CD14-positive monocyte (primary cell): ENCODE data around the gene C19orf25. TPM values are rescaled to one million over a fixed set of nuclear protein-coding genes. Genes with fewer than 3 reads are reported as not detected.

ENCODE experiments used
- DNase-seq, 3 donors: peaks; one replicate each; pipeline ENCODE4 v3.0.0-alpha.2; 2011 to 2022
- H2AFZ ChIP-seq: 2 replicates; pipeline ENCODE4 v1.6.0; 2012; ENCODE audit warnings: mild to moderate bottlenecking, low read depth, low read length, inconsistent platforms; ENCODE audit not compliant: insufficient read depth, poor library complexity, severe bottlenecking
- H3K27ac ChIP-seq, 2 donors: 1 replicate in 1 of 2; 2 replicates in 1 of 2; pipeline ENCODE4 v1.5.1; 2012 to 2013; ENCODE audit warnings: low read length in 2 of 2, control low read depth in 1 of 2, inconsistent platforms in 1 of 2, low read depth in 1 of 2, mild to moderate bottlenecking in 1 of 2
- H3K27me3 ChIP-seq, 2 donors: one replicate each; pipeline versions ENCODE4 v1.6.0 to v1.6.1; 2011 to 2013; ENCODE audit warnings: low read length in 2 of 2; ENCODE audit not compliant: control insufficient read depth in 2 of 2, insufficient read depth in 2 of 2
- H3K36me3 ChIP-seq, 2 donors: replicated peaks in 1 of 2; 1 replicate in 1 of 2; 2 replicates in 1 of 2; pipeline versions ENCODE4 v1.5.1 to v1.6.1; 2012 to 2013; ENCODE audit warnings: low read length in 2 of 2, control low read depth in 1 of 2, inconsistent platforms in 1 of 2, mild to moderate bottlenecking in 1 of 2; ENCODE audit not compliant: insufficient read depth in 2 of 2, control insufficient read depth in 1 of 2
- H3K4me1 ChIP-seq, 2 donors: 1 replicate in 1 of 2; 2 replicates in 1 of 2; pipeline versions ENCODE4 v1.5.1 to v1.6.1; 2012 to 2013; ENCODE audit warnings: low read length in 2 of 2, control low read depth in 1 of 2, inconsistent platforms in 1 of 2, mild to moderate bottlenecking in 1 of 2, moderate library complexity in 1 of 2; ENCODE audit not compliant: insufficient read depth in 2 of 2, control insufficient read depth in 1 of 2
- H3K4me2 ChIP-seq: replicated peaks from 2 replicates; pipeline ENCODE3; 2012; ENCODE audit warnings: low read length, moderate library complexity, mild to moderate bottlenecking; ENCODE audit not compliant: poor library complexity, severe bottlenecking; ENCODE audit errors: extremely low read depth
- H3K4me3 ChIP-seq, 3 experiments: fragments of 200-600 bp in 1 of 3; sonication (generic) in 1 of 3; replicated peaks in 1 of 3; 1 replicate in 2 of 3; 2 replicates in 1 of 3; pipeline ENCODE4 v1.5.1; 2011 to 2013; ENCODE audit warnings: low read length in 3 of 3, mild to moderate bottlenecking in 3 of 3, control low read depth in 2 of 3, low read depth in 2 of 3, inconsistent platforms in 1 of 3, moderate library complexity in 1 of 3
- H3K79me2 ChIP-seq: 2 replicates; pipeline ENCODE4 v1.6.0; 2012; ENCODE audit warnings: mild to moderate bottlenecking, control low read depth, inconsistent platforms, low read length, moderate library complexity; ENCODE audit not compliant: insufficient read depth
- H3K9ac ChIP-seq: 2 replicates; pipeline ENCODE4 v1.6.0; 2017; ENCODE audit warnings: low read length, mild to moderate bottlenecking; ENCODE audit not compliant: insufficient read depth, poor library complexity, severe bottlenecking
- H3K9me3 ChIP-seq, 2 donors: replicated peaks in 1 of 2; 1 replicate in 1 of 2; 2 replicates in 1 of 2; pipeline versions ENCODE4 v1.5.1 to v1.6.1; 2012 to 2013; ENCODE audit warnings: low read length in 2 of 2, control low read depth in 1 of 2; ENCODE audit not compliant: control insufficient read depth in 1 of 2, insufficient read depth in 1 of 2
- H4K20me1 ChIP-seq: 2 replicates; pipeline ENCODE4 v1.6.0; 2012; ENCODE audit warnings: mild to moderate bottlenecking, low read length, control low read depth, moderate library complexity; ENCODE audit not compliant: insufficient read depth
- H3K27ac Mint-ChIP-seq, 7 donors: one replicate each; pipeline ENCODE4 v1.8.0; 2020; ENCODE audit warnings: mild to moderate bottlenecking in 7 of 7, mixed read lengths in 7 of 7, moderate library complexity in 6 of 7, inconsistent platforms in 2 of 7
- H3K27me3 Mint-ChIP-seq, 3 donors: one replicate each; pipeline ENCODE4 v1.8.0; 2021 to 2022; ENCODE audit warnings: low read depth in 3 of 3, mild to moderate bottlenecking in 3 of 3, mixed read lengths in 3 of 3, moderate library complexity in 3 of 3, inconsistent platforms in 1 of 3
- H3K36me3 Mint-ChIP-seq, 2 donors: one replicate each; pipeline ENCODE4 v1.8.0; 2020; ENCODE audit warnings: mixed read lengths in 2 of 2, inconsistent platforms in 1 of 2, mild to moderate bottlenecking in 1 of 2
- H3K4me1 Mint-ChIP-seq: one replicate; pipeline ENCODE4 v1.8.0; 2020; ENCODE audit warnings: mild to moderate bottlenecking, mixed read lengths
- H3K4me3 Mint-ChIP-seq, 2 donors: one replicate each; pipeline ENCODE4 v1.8.0; 2020; ENCODE audit warnings: mild to moderate bottlenecking in 2 of 2, mixed read lengths in 2 of 2, moderate library complexity in 1 of 2
- H3K9me3 Mint-ChIP-seq, 7 donors: one replicate each; pipeline ENCODE4 v1.8.0; 2020 to 2022; ENCODE audit warnings: mixed read lengths in 7 of 7, mild to moderate bottlenecking in 6 of 7, moderate library complexity in 6 of 7, inconsistent platforms in 2 of 7
- CTCF ChIP-seq: fragments of 200-600 bp; IDR thresholded peaks from one replicate; pipeline ENCODE4 v1.8.0; 2022; ENCODE audit warnings: antibody characterized with exemption, mild to moderate bottlenecking
- WGBS: methylation state at CpG from one replicate; pipeline ENCODE4 v1.1.5; 2013; ENCODE audit warnings: missing lambda C conversion rate; ENCODE audit not compliant: insufficient coverage; 5-methylcytosine and 5-hydroxymethylcytosine counted together
- intact Hi-C, 2 donors: fragments of 100-400 bp; cut with micrococcal nuclease; formaldehyde crosslinking; loops; one replicate each; pipeline versions ENCODE4 v1.15.0 to v1.15.1; 2023
- polyA plus RNA-seq, 3 donors: library from polyadenylated mRNA; depleted of rRNA in 1 of 3; unstranded in 2 of 3; stranded (reverse) in 1 of 3; fragments of 300-500 nt in 2 of 3; fragments of >200 nt in 1 of 3; fragmentation: Illumina TruSeq in 2 of 3; gene quantifications; 1 replicate in 2 of 3; 2 replicates in 1 of 3; pipeline ENCODE4 v1.2.3, GENCODE V29; 2012 to 2021

Gene C19orf25
- polyA plus RNA-seq, 3 donors = 18.2 to 20.9 (median 19.9) TPM

GRCh38 chr19:1513499-1514294, 34.7 kb upstream of the C19orf25 start:
- TF ChIP-seq CTCF = peak; percentile 78
- intact Hi-C loops = loop anchor here in 1 of 2 donors (10.0 kb wide), 1 partner anchor 69 kb away; no protein-coding TSS in a partner anchor
- no peak overlapping the region for H3K4me3 Mint-ChIP-seq

GRCh38 chr19:1512671-1513498, 33.9 kb upstream of the C19orf25 start, which contains the start of gene ADAMTSL5:
ADAMTSL5 (minus strand) TSS chr19:1513019; CDS start chr19:1510943, 2,076 bp downstream.
- no peak for DNase-seq
- Histone ChIP-seq H3K36me3 (no peaks in the 10 kb centered on the region), H4K20me1 (no peaks in the 10 kb centered on the region), H3K4me1 (peaks cover 6 to 18% of the 10 kb centered on the region in 2 donors), H3K79me2 (no peaks in the 10 kb centered on the region), H3K9ac (peak within 1 kb of the TSS; percentile 15), H3K27me3 (peaks cover 2 to 53% of the 10 kb centered on the region in 2 donors), H3K4me2 (peak within 1 kb of the TSS; percentile 49), H2AFZ (no peak within 1 kb of the TSS), H3K4me3 (no peak within 1 kb of the TSS), H3K27ac (no peak within 1 kb of the TSS), H3K9me3 (peaks cover 14 to 17% of the 10 kb centered on the region in 2 donors)
- peaks cover 10% of the 10 kb centered on the region for H3K4me1 Mint-ChIP-seq
- TF ChIP-seq CTCF = no peak
- no peak within 1 kb of the TSS for H3K27ac Mint-ChIP-seq
- H3K9me3 Mint-ChIP-seq = peaks cover 11 to 28% (median 23%) of the 10 kb centered on the region in 7 donors
- H3K27me3 Mint-ChIP-seq = peaks cover 40 to 81% (median 61%) of the 10 kb centered on the region in 3 donors
- 3% methylated on average over 76 of the region's 78 CpGs for WGBS
- peak within 1 kb of the TSS; percentile 48 to 72 for H3K4me3 Mint-ChIP-seq
- H3K36me3 Mint-ChIP-seq = peaks cover 1 to 2% of the 10 kb centered on the region in 2 donors
- intact Hi-C loops = loop anchor here in 1 of 2 donors (10.0 kb wide), 1 partner anchor 68 kb away; no protein-coding TSS in a partner anchor

More at GRCh38 chr19:1513499-1514294, 34.7 kb upstream of the C19orf25 start:
- Mint-ChIP-seq H3K4me1 (peaks cover 8% of the 10 kb centered on the region), H3K36me3 (peaks cover under 1 to 2% of the 10 kb centered on the region in 2 donors), H3K27ac (no peak overlapping the region), H3K9me3 (peaks cover 8 to 20% (median 18%) of the 10 kb centered on the region in 7 donors), H3K27me3 (peaks cover 38 to 78% (median 63%) of the 10 kb centered on the region in 3 donors)
- no peak overlapping the region for H3K4me3 ChIP-seq
- H3K79me2 ChIP-seq = no peaks in the 10 kb centered on the region
- H3K9ac ChIP-seq = peak overlapping the region; percentile 15
- peak overlapping the region; percentile 49 for H3K4me2 ChIP-seq
- no peaks in the 10 kb centered on the region for H3K36me3 ChIP-seq
- DNase-seq = peak; percentile 34 to 50 (median 49)
- no peak overlapping the region for H3K27ac ChIP-seq
- peaks cover 4 to 11% of the 10 kb centered on the region in 2 donors for H3K4me1 ChIP-seq
- H4K20me1 ChIP-seq = no peaks in the 10 kb centered on the region
- no peak overlapping the region for H2AFZ ChIP-seq
- peaks cover 2 to 49% of the 10 kb centered on the region in 2 donors for H3K27me3 ChIP-seq
- WGBS = 13% methylated on average over 38 of the region's 52 CpGs
- H3K9me3 ChIP-seq = peaks cover 12 to 14% of the 10 kb centered on the region in 2 donors
